Right atrium auricular region (tissue), 2 donors: ENCODE measurements around the gene RASGEF1C. TPM values are rescaled to one million over a fixed set of nuclear protein-coding genes. Genes with fewer than 3 reads are reported as not detected.

Source experiments
- DNase-seq: peaks from one replicate; pipeline ENCODE4 v3.0.0-alpha.2; 2019; ENCODE audit warnings: low spot score
- H3K27ac ChIP-seq, 2 donors: fragments of 200-600 bp; sonication (generic); 1 replicate in 1 of 2; 2 replicates in 1 of 2; pipeline ENCODE4 v1.5.1; 2016 to 2019
- H3K27me3 ChIP-seq, 2 donors: fragments of 200-600 bp; sonication (generic); one replicate each; pipeline versions ENCODE4 v1.5.1 to v1.6.0; 2017 to 2019
- H3K36me3 ChIP-seq: fragments of 200-600 bp; sonication (generic); one replicate; pipeline ENCODE4 v1.5.1; 2016
- H3K4me1 ChIP-seq, 2 donors: fragments of 200-600 bp; sonication (generic); one replicate each; pipeline versions ENCODE4 v1.5.1 to v1.6.0; 2017 to 2019
- H3K4me3 ChIP-seq, 2 donors: fragments of 200-600 bp; sonication (generic); 1 replicate in 1 of 2; 2 replicates in 1 of 2; pipeline ENCODE4 v1.5.1; 2017 to 2019; ENCODE audit warnings: mild to moderate bottlenecking in 1 of 2, moderate library complexity in 1 of 2
- H3K9me3 ChIP-seq, 2 donors: fragments of 200-600 bp; sonication (generic); one replicate each; pipeline ENCODE4 v1.5.1; 2019
- CTCF ChIP-seq, 2 donors: fragments of 200-600 bp; sonication (generic); IDR thresholded peaks; one replicate each; pipeline ENCODE4 v1.5.1; 2019; ENCODE audit warnings: antibody characterized with exemption in 2 of 2
- total RNA-seq, 2 donors: library from RNA; depleted of rRNA; stranded (reverse); fragments of >200 nt; gene quantifications; one replicate each; pipeline ENCODE4 v1.1.0, GENCODE V29; 2016

RASGEF1C gene
- total RNA-seq, 2 donors from 2014 or later = 0.55 to 0.67 TPM

- H3K4me3 ChIP-seq = no peak overlapping the region
- no peaks in the 10 kb centered on the region for H3K36me3 ChIP-seq
- no peak for TF ChIP-seq CTCF (IDR thresholded peaks at IDR 0.05)
- DNase-seq = peak; percentile 55
- no peaks in the 10 kb centered on the region for H3K9me3 ChIP-seq
- H3K27me3 ChIP-seq = no peaks in the 10 kb centered on the region
- no peak overlapping the region for H3K27ac ChIP-seq
- no peaks in the 10 kb centered on the region for H3K4me1 ChIP-seq
Measured at GRCh38 chr5:180084638-180085561, 124.1 kb downstream of the RASGEF1C start.

- peak; percentile 28 for DNase-seq
- no peaks in the 10 kb centered on the region for H3K36me3 ChIP-seq
- H3K9me3 ChIP-seq = no peaks in the 10 kb centered on the region
- no peak overlapping the region for H3K27ac ChIP-seq
- no peak for TF ChIP-seq CTCF (IDR thresholded peaks at IDR 0.05)
- no peaks in the 10 kb centered on the region for H3K4me1 ChIP-seq
- H3K4me3 ChIP-seq = no peak overlapping the region
- H3K27me3 ChIP-seq = no peaks in the 10 kb centered on the region
Measured at GRCh38 chr5:180083529-180084060, 125.4 kb downstream of the RASGEF1C start.

- no peak overlapping the region for H3K4me3 ChIP-seq
- no peaks in the 10 kb centered on the region for H3K36me3 ChIP-seq
- H3K27me3 ChIP-seq = no peaks in the 10 kb centered on the region
- no peak overlapping the region for H3K27ac ChIP-seq
- DNase-seq = peak; percentile 40
- no peak for TF ChIP-seq CTCF (IDR thresholded peaks at IDR 0.05)
- H3K9me3 ChIP-seq = no peaks in the 10 kb centered on the region
- no peaks in the 10 kb centered on the region for H3K4me1 ChIP-seq
Measured at GRCh38 chr5:180082633-180083420, 126.2 kb downstream of the RASGEF1C start.

- Histone ChIP-seq H3K27me3 (no peaks in the 10 kb centered on the region), H3K27ac (no peak overlapping the region), H3K9me3 (no peaks in the 10 kb centered on the region), H3K36me3 (no peaks in the 10 kb centered on the region), H3K4me3 (no peak overlapping the region), H3K4me1 (no peaks in the 10 kb centered on the region)
- DNase-seq = no peak
- no peak for TF ChIP-seq CTCF (IDR thresholded peaks at IDR 0.05)
Measured at GRCh38 chr5:180081481-180081880, 127.5 kb downstream of the RASGEF1C start.

GRCh38 chr5:180080486-180081280, 128.3 kb downstream of the RASGEF1C start:
- DNase-seq = no peak
- TF ChIP-seq CTCF (IDR thresholded peaks at IDR 0.05) = no peak
- no peaks in the 10 kb centered on the region for H3K36me3 ChIP-seq
- no peaks in the 10 kb centered on the region for H3K27me3 ChIP-seq
- H3K4me1 ChIP-seq = no peaks in the 10 kb centered on the region
- no peaks in the 10 kb centered on the region for H3K9me3 ChIP-seq
- no peak overlapping the region for H3K4me3 ChIP-seq
- H3K27ac ChIP-seq = no peak overlapping the region
